Fibroblast of pulmonary artery (primary cell): ENCODE results near the gene MED25.
A peak's percentile ranks its signal among the peaks of the same experiment; 100 is the strongest.

Source experiments
- DNase-seq: peaks from one replicate; pipeline ENCODE4 v3.0.0-alpha.2; 2010; ENCODE audit warnings: low read depth
- H3K4me3 ChIP-seq: replicated peaks from 2 replicates; pipeline ENCODE4 v1.5.1; 2011; ENCODE audit warnings: low read depth, mild to moderate bottlenecking, control low read depth, low read length, moderate library complexity
- CTCF ChIP-seq: IDR thresholded peaks from 2 replicates; pipeline ENCODE4 v1.5.1; 2011; ENCODE audit warnings: mild to moderate bottlenecking, control low read depth, low read length, inconsistent platforms; ENCODE audit errors: missing control alignments

MED25 gene

GRCh38 chr19:49876422-49877019 is 58.4 kb downstream of the MED25 start:
- peak; percentile 99 for DNase-seq
- no peak for TF ChIP-seq CTCF
- peak overlapping the region; percentile 99 for H3K4me3 ChIP-seq

- TF ChIP-seq CTCF = no peak
- DNase-seq = peak; percentile 100
- H3K4me3 ChIP-seq = peak within 1 kb of the TSS; percentile 99
These were observed 59.2 kb downstream of the MED25 start, which contains the start of the genes AKT1S1 and TBC1D17 for GRCh38 chr19:49877020-49877878. TSS of gene AKT1S1 (minus strand) at chr19:49877355. CDS start at chr19:49873295, 4,060 bp downstream. TSS of gene TBC1D17 (plus strand) at chr19:49877702. CDS start at chr19:49877724, 22 bp downstream.

GRCh38 chr19:49877879-49878743 is 60.0 kb downstream of the MED25 start:
- H3K4me3 ChIP-seq = peak overlapping the region; percentile 99
- TF ChIP-seq CTCF = no peak
- DNase-seq = peak; percentile 98

- no peak for DNase-seq
- TF ChIP-seq CTCF = no peak
- peak overlapping the region; percentile 99 for H3K4me3 ChIP-seq
These were observed 60.6 kb downstream of the MED25 start for GRCh38 chr19:49878744-49879070.

- DNase-seq = no peak
- no peak for TF ChIP-seq CTCF
- H3K4me3 ChIP-seq = no peak overlapping the region
These were observed 61.3 kb downstream of the MED25 start for GRCh38 chr19:49879243-49879963.

GRCh38 chr19:49880162-49880869 is 62.2 kb downstream of the MED25 start:
- DNase-seq = no peak
- TF ChIP-seq CTCF = no peak
- no peak overlapping the region for H3K4me3 ChIP-seq
